ENCODE results near the gene COA1.

The COA1 gene

DNA sequence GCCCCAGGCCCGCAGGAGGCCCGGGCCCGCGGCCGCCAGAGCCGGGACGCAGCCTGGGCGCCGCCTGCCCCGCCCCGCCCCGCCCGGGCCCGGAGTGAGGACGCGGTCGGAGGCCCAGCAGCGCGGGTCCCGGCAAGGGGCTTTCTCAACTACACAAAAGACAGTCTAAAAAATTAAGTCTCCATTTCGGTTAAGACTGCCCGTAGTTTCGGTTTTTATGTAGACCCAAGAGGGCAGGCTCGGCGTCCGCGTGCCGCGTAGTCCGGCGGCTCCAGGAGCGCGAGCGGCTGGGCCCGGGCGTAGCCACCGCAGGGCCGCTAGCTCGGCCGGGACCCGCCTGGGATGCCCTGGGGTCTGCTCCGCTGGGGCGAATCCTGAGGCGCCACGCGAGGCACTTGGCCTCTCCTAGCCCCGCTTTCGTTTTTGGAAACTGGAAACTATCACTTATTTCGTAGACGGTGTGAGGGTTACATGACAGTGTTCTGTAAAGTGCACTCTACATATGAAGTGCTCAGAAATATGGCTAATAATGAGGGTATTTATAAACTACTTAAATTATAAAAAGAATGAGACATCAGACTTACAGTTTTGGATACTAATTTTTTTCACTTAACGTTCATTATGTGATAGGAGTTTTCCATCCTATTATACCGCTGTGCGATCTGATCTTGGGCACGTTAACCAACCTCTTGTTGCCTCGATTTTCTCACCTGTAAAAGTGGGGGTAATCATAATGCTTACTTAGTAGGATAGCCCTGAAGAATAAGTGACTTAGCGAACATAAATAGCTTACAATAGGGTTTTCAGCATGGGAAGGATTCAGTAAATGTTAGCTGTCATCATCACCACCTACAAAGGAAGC is 29.7 kb upstream of the COA1 start:
- Histone ChIP-seq H3K4me1 (ENCODE audit: control insufficient read depth in 1 of 2, insufficient read depth in 2 of 2, low read length in 2 of 2) (peaks cover 7 to 11% of the 10 kb centered on the region in 2 donors), H3K9ac (ENCODE audit: low read depth in 1 of 2, low read length in 2 of 2) (peak overlapping the region; percentile 34 to 38), H3K27ac (ENCODE audit: low read depth, low read length) (peak overlapping the region; percentile 30), H3K4me3 (ENCODE audit: low read depth in 1 of 2, low read length in 2 of 2) (peak overlapping the region; percentile 74 to 85), H3K27me3 (ENCODE audit: control insufficient read depth in 1 of 2, insufficient read depth in 2 of 2, low read length in 2 of 2) (peaks cover 3 to 6% of the 10 kb centered on the region in 2 donors), H3K36me3 (ENCODE audit: control insufficient read depth in 1 of 2, insufficient read depth in 2 of 2, low read length in 2 of 2) (no peaks in the 10 kb centered on the region), H3K9me3 (ENCODE audit: control insufficient read depth in 1 of 2, low read length in 2 of 2) (no peaks in the 10 kb centered on the region)

DNA sequence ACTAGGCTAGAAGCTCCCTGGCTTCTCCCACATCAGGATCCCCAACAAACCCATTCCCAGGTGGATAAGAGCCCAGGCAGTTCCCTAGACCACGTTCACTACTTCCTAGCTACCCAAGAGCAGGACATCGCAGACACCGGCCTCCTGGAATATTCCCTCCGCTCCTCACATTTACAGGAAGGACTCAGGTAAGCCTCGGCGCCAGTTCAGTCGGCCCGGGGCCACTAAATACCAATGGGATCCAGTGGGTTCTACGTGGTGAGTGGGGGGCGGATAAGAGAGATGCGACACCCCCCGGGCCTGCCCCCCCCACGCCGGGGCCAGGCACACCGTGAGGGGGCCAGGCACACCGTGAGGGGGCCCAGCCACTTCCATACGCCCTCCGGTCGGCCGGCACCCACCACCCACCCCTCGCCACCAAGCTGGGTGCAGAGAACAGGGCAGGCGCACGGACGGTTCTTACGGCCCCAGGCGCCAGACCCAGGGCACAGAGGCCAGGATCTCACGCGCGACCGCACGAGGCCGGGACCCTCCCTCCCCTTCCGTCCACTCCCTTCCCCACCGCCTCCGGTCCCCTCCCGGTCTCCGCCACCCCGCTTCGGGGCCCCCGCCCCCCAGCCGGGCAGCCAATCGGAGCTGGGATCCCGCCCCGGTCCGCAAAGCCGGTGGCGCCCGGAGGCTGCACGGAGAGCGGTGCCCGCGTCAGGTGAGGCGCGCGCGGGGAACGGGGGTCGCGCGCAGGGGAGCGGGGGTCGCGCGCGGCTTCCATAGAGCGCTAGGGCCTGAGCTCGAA is 28.9 kb upstream of the COA1 start, which contains the start of gene BLVRA:
Gene BLVRA (plus strand): TSS at position 652 of the 793 bp plus-strand sequence. CDS start 12,479 bp downstream, outside the sequence.
- Histone ChIP-seq H3K4me1 (ENCODE audit: control insufficient read depth in 1 of 2, insufficient read depth in 2 of 2, low read length in 2 of 2) (peaks cover 5 to 10% of the 10 kb centered on the region in 2 donors), H3K9me3 (ENCODE audit: control insufficient read depth in 1 of 2, low read length in 2 of 2) (no peaks in the 10 kb centered on the region), H3K27ac (ENCODE audit: low read depth, low read length) (peak within 1 kb of the TSS; percentile 30), H3K27me3 (ENCODE audit: control insufficient read depth in 1 of 2, insufficient read depth in 2 of 2, low read length in 2 of 2) (peaks cover 3 to 6% of the 10 kb centered on the region in 2 donors), H3K4me3 (ENCODE audit: low read depth in 1 of 2, low read length in 2 of 2) (peak within 1 kb of the TSS; percentile 74 to 85), H3K36me3 (ENCODE audit: control insufficient read depth in 1 of 2, insufficient read depth in 2 of 2, low read length in 2 of 2) (no peaks in the 10 kb centered on the region), H3K9ac (ENCODE audit: low read depth in 1 of 2, low read length in 2 of 2) (peak within 1 kb of the TSS; percentile 38 to 51)

DNA sequence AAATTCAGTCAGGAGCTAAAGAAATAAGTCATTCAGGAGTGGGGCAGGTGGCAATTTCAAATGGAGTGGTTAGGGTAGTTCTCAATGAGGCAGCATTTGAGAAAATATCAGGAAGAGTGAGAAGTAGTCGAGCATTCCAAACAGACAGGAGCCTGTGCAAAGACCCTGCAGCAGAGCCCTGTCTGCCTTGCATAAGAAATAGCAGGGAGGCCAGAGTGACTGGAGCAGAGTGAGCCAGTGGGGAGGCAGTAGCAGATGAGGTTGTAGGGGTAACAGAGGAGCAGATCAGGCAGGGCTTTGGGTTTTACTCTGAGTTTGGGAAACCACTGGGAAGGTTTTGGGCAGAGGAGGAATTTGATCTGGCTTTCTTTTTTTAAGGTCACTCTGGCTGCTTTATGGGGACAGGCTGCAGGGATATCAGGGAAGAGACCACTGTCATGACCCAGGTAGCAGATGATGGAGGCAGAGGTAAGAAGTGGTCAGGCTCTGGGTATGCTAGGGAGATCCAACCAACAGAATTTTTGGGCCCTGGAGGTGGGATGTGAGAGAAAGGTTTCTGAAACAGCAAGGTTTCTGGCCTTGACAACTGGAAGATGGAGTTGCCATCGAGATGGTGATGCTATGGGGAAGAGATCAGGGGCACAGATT is 27.9 kb upstream of the COA1 start:
- H3K27me3 ChIP-seq (ENCODE audit: control insufficient read depth in 1 of 2, insufficient read depth in 2 of 2, low read length in 2 of 2), result peaks cover 3 to 6% of the 10 kb centered on the region in 2 donors
- H3K9me3 ChIP-seq (ENCODE audit: control insufficient read depth in 1 of 2, low read length in 2 of 2), result no peaks in the 10 kb centered on the region
- peaks cover 5 to 10% of the 10 kb centered on the region in 2 donors for H3K4me1 ChIP-seq (ENCODE audit: control insufficient read depth in 1 of 2, insufficient read depth in 2 of 2, low read length in 2 of 2)
- H3K9ac ChIP-seq (ENCODE audit: low read depth in 1 of 2, low read length in 2 of 2), result no peak overlapping the region
- no peak overlapping the region for H3K4me3 ChIP-seq (ENCODE audit: low read depth in 1 of 2, low read length in 2 of 2)
- no peaks in the 10 kb centered on the region for H3K36me3 ChIP-seq (ENCODE audit: control insufficient read depth in 1 of 2, insufficient read depth in 2 of 2, low read length in 2 of 2)
- H3K27ac ChIP-seq (ENCODE audit: low read depth, low read length), result no peak overlapping the region

DNA sequence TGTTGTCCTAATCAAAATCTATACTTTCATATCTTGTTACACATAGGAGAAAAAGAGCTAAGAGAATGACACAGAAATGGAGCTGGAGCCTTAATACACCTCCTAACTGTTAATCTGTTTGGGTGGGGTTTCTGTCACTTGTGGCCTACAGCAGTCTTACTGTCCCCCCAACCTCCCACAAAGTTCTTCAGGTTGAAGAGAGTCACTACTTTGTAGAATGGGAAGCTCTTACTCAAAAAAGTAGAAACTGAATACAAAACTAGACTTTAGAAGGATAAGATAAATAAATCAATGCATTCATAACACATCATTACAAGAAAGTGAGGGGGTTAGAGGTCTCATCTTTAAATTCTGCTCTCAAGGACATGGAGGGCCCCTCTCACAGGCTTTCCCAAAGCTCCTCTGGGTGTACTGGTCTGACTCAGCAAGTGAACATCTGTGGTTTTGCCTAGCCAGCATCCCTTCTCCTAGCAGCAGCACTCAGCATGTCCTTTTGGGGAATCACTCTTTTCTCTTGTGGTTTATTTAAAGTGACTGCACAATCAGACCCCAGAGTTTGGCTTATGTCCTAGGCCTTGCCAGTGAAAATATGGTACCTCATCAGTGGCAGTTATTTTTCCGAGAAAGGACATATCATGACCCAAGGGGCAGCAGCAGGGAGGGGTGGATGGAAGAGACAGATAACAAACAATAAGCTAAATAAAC is 27.2 kb upstream of the COA1 start:
- no peak overlapping the region for H3K9ac ChIP-seq (ENCODE audit: low read depth in 1 of 2, low read length in 2 of 2)
- peaks cover 5 to 10% of the 10 kb centered on the region in 2 donors for H3K4me1 ChIP-seq (ENCODE audit: control insufficient read depth in 1 of 2, insufficient read depth in 2 of 2, low read length in 2 of 2)
- no peak overlapping the region for H3K27ac ChIP-seq (ENCODE audit: low read depth, low read length)
- no peaks in the 10 kb centered on the region for H3K9me3 ChIP-seq (ENCODE audit: control insufficient read depth in 1 of 2, low read length in 2 of 2)
- H3K27me3 ChIP-seq (ENCODE audit: control insufficient read depth in 1 of 2, insufficient read depth in 2 of 2, low read length in 2 of 2), result peaks cover 3 to 6% of the 10 kb centered on the region in 2 donors
- no peaks in the 10 kb centered on the region for H3K36me3 ChIP-seq (ENCODE audit: control insufficient read depth in 1 of 2, insufficient read depth in 2 of 2, low read length in 2 of 2)
- H3K4me3 ChIP-seq (ENCODE audit: low read depth in 1 of 2, low read length in 2 of 2), result no peak overlapping the region

DNA sequence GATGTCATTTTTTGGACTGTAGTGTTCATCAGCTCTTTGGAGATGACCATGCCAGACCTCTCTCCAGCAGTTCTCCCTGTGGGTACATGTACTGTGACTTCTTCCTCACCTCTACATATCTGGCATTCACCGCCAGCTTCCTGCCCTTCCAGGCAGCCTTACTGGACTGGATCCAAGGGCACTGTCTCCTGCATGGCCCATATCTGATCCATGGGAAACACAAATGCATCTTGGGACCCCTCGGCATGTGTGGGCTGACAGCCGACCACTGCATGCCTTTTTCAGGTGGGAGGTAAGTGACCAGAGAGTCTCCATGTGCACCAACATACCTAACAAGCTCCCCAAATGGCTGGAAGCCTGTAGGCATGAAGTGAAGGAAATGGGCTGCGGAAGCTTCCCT is 25.3 kb upstream of the COA1 start:
- Histone ChIP-seq H3K9ac (ENCODE audit: low read depth in 1 of 2, low read length in 2 of 2) (no peak overlapping the region), H3K9me3 (ENCODE audit: control insufficient read depth in 1 of 2, low read length in 2 of 2) (no peaks in the 10 kb centered on the region), H3K4me1 (ENCODE audit: control insufficient read depth in 1 of 2, insufficient read depth in 2 of 2, low read length in 2 of 2) (peaks cover 4 to 10% of the 10 kb centered on the region in 2 donors), H3K36me3 (ENCODE audit: control insufficient read depth in 1 of 2, insufficient read depth in 2 of 2, low read length in 2 of 2) (no peaks in the 10 kb centered on the region), H3K27me3 (ENCODE audit: control insufficient read depth in 1 of 2, insufficient read depth in 2 of 2, low read length in 2 of 2) (peaks cover 3 to 6% of the 10 kb centered on the region in 2 donors), H3K27ac (ENCODE audit: low read depth, low read length) (no peak overlapping the region), H3K4me3 (ENCODE audit: low read depth in 1 of 2, low read length in 2 of 2) (no peak overlapping the region)

DNA sequence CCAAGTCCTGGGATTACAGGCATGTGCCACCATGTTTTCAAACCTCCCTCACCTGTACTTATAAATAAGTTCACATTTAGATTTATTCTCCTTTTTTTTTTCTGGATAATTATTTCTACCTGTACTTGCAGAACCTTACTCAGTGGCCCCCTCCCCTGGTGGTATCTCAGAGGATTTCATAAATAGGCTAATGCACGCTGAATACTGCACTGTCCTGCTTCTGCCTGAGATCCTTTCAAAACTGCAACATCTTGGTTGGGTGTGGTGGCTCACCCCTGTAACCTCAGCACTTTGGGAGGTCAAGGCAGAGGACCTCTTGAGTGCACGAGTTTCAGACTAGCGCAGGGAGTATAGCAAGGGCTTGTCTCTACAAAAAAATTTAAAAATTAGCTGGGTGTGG is 24.5 kb upstream of the COA1 start:
- Histone ChIP-seq H3K9me3 (ENCODE audit: control insufficient read depth in 1 of 2, low read length in 2 of 2) (no peaks in the 10 kb centered on the region), H3K4me1 (ENCODE audit: control insufficient read depth in 1 of 2, insufficient read depth in 2 of 2, low read length in 2 of 2) (peaks cover 0 to 7% of the 10 kb centered on the region in 2 donors), H3K36me3 (ENCODE audit: control insufficient read depth in 1 of 2, insufficient read depth in 2 of 2, low read length in 2 of 2) (no peaks in the 10 kb centered on the region), H3K4me3 (ENCODE audit: low read depth in 1 of 2, low read length in 2 of 2) (no peak overlapping the region), H3K27ac (ENCODE audit: low read depth, low read length) (no peak overlapping the region), H3K9ac (ENCODE audit: low read depth in 1 of 2, low read length in 2 of 2) (no peak overlapping the region), H3K27me3 (ENCODE audit: control insufficient read depth in 1 of 2, insufficient read depth in 2 of 2, low read length in 2 of 2) (peaks cover 0 to 6% of the 10 kb centered on the region in 2 donors)

DNA sequence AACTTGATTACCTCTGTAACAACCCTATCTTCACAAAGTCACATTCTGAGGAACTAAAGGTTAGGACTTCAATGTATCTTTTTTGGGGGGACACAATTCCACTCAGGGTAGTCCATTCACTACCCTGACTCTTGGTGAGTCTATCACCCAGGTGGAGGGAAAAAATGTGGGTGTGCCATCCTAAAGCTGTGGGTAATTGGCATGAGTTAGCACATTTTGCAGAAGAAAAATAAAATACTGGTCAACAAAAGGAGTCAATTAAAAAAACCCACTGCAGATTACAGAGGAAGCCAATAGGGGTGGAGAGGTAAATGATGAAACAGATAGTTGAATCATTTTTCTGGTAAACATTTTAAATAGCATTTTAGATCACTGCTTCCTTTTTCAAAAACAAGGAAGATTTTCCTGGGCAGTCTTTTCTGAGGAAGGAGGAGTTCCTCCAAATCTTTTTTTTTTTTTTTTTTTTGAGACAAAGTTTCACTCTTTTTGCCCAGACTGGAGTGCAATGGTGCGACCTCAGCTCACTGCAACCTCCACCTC is 24.0 kb upstream of the COA1 start:
- H3K27me3 ChIP-seq (ENCODE audit: control insufficient read depth in 1 of 2, insufficient read depth in 2 of 2, low read length in 2 of 2), result peaks cover 0 to 6% of the 10 kb centered on the region in 2 donors
- H3K36me3 ChIP-seq (ENCODE audit: control insufficient read depth in 1 of 2, insufficient read depth in 2 of 2, low read length in 2 of 2), result no peaks in the 10 kb centered on the region
- H3K4me1 ChIP-seq (ENCODE audit: control insufficient read depth in 1 of 2, insufficient read depth in 2 of 2, low read length in 2 of 2), result peaks cover 0 to 7% of the 10 kb centered on the region in 2 donors
- no peak overlapping the region for H3K27ac ChIP-seq (ENCODE audit: low read depth, low read length)
- H3K9ac ChIP-seq (ENCODE audit: low read depth in 1 of 2, low read length in 2 of 2), result no peak overlapping the region
- H3K9me3 ChIP-seq (ENCODE audit: control insufficient read depth in 1 of 2, low read length in 2 of 2), result no peaks in the 10 kb centered on the region
- no peak overlapping the region for H3K4me3 ChIP-seq (ENCODE audit: low read depth in 1 of 2, low read length in 2 of 2)

DNA sequence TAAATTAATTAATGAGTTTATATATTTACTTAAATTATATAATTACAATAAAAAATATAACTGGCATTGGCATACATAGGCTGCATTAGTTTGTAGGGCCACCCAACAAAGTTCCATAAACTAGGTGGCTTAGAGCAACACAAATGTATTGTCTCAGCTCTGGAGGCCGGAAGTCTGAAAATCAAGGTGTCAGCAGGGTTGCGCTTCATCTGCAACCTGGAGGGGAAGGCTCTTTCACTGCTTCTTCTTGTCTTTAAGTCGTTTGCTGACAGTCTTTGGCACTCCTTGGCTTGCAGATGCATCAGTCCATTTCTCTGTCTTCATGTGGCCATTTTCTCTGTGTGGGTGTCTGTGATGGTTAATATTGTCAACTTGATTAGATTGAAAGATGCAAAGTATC is 23.1 kb upstream of the COA1 start:
- Histone ChIP-seq H3K36me3 (ENCODE audit: control insufficient read depth in 1 of 2, insufficient read depth in 2 of 2, low read length in 2 of 2) (no peaks in the 10 kb centered on the region), H3K9ac (ENCODE audit: low read depth in 1 of 2, low read length in 2 of 2) (no peak overlapping the region), H3K9me3 (ENCODE audit: control insufficient read depth in 1 of 2, low read length in 2 of 2) (no peaks in the 10 kb centered on the region), H3K27ac (ENCODE audit: low read depth, low read length) (no peak overlapping the region), H3K4me3 (ENCODE audit: low read depth in 1 of 2, low read length in 2 of 2) (no peak overlapping the region), H3K4me1 (ENCODE audit: control insufficient read depth in 1 of 2, insufficient read depth in 2 of 2, low read length in 2 of 2) (no peaks in the 10 kb centered on the region), H3K27me3 (ENCODE audit: control insufficient read depth in 1 of 2, insufficient read depth in 2 of 2, low read length in 2 of 2) (peaks cover 0 to 5% of the 10 kb centered on the region in 2 donors)

DNA sequence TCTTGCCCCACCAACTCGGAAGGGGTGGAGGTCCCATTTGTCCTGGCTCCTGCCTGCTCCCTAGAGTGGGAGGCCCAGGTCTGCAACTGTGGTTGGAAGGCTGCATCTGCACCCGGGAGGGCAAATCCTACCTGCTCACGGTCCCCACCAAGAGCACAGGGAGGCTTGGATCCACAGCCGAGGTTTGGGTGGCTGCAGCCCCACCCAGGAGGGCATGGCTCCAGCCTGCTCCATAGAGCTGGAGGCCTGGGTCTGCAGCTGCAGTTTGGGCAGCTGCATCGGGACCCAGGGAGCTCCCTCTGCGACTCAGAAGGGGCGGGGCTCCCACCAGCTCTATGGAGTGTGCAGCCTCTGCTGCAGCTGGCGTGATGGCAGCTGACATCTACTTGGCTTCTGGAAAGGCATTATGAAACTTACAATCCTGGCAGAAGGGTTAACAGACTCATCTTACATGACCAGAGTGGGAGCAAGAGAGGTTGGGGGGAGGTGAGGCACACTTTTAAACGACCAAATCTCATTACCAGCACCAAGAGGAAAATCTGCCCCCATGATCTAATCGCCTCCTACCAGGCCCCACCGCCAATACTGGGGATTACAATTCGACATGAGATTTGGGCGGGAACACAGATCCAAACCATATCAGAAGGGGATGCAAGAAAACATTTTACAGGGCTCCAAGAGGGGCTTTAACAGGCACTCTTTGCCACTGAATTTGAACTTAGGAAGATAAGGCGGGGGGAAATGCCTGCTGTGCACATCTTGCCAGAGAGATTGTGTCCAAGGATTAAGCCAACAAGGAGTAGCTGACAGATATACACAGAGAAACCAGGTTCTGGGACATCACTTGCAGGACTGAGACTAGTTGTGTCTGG is 20.9 kb upstream of the COA1 start:
- Histone ChIP-seq H3K27ac (ENCODE audit: low read depth, low read length) (no peak overlapping the region), H3K9ac (ENCODE audit: low read depth in 1 of 2, low read length in 2 of 2) (no peak overlapping the region), H3K4me3 (ENCODE audit: low read depth in 1 of 2, low read length in 2 of 2) (no peak overlapping the region), H3K36me3 (ENCODE audit: control insufficient read depth in 1 of 2, insufficient read depth in 2 of 2, low read length in 2 of 2) (no peaks in the 10 kb centered on the region), H3K9me3 (ENCODE audit: control insufficient read depth in 1 of 2, low read length in 2 of 2) (no peaks in the 10 kb centered on the region), H3K27me3 (ENCODE audit: control insufficient read depth in 1 of 2, insufficient read depth in 2 of 2, low read length in 2 of 2) (peaks cover 0 to 5% of the 10 kb centered on the region in 2 donors), H3K4me1 (ENCODE audit: control insufficient read depth in 1 of 2, insufficient read depth in 2 of 2, low read length in 2 of 2) (no peaks in the 10 kb centered on the region)

All from duodenal mucosa (tissue), 2 donors.